Measurements from ENCODE around the gene SEC14L2. TPM values are rescaled to one million over a fixed set of nuclear protein-coding genes. Genes with fewer than 3 reads are reported as not detected.
A peak's percentile ranks its signal among the peaks of the same experiment; 100 is the strongest.
"Not testable (repeated sequence)": the region's sequence is repeated elsewhere in the genome, so short reads cannot be mapped to it uniquely, and the experiment has no call there.

Gene SEC14L2
- total RNA-seq, 1 donor from 2014 or later, result 8.1 TPM

- DNase-seq (ENCODE audit: low read depth in 2 of 2), result no peak
Observed at GRCh38 chr22:30375312-30375849, 21.4 kb upstream of the SEC14L2 start.

GRCh38 chr22:30380011-30380410, 16.8 kb upstream of the SEC14L2 start:
- DNase-seq (ENCODE audit: low read depth in 2 of 2), result no peak

- no peak for DNase-seq (ENCODE audit: low read depth in 2 of 2)
Observed at GRCh38 chr22:30381264-30381663, 15.6 kb upstream of the SEC14L2 start.

- no peak for DNase-seq (ENCODE audit: low read depth in 2 of 2)
Observed at GRCh38 chr22:30382340-30382739, 14.5 kb upstream of the SEC14L2 start.

- DNase-seq (ENCODE audit: low read depth in 2 of 2), result no peak
Observed at GRCh38 chr22:30383061-30383460, 13.8 kb upstream of the SEC14L2 start.

GRCh38 chr22:30385942-30386341, 10.9 kb upstream of the SEC14L2 start:
- DNase-seq (ENCODE audit: low read depth in 2 of 2), result no peak

GRCh38 chr22:30386608-30386959, 10.2 kb upstream of the SEC14L2 start:
- no peak for DNase-seq (ENCODE audit: low read depth in 2 of 2)

GRCh38 chr22:30386960-30387827, 9.6 kb upstream of the SEC14L2 start, which contains the start of gene RNF215:
RNF215 (minus strand) TSS chr22:30387411; CDS start chr22:30387313, 98 bp downstream.
- DNase-seq (ENCODE audit: low read depth in 2 of 2), result peak; percentile 77 to 88

GRCh38 chr22:30390974-30391691, 5.7 kb upstream of the SEC14L2 start:
- DNase-seq (ENCODE audit: low read depth in 2 of 2), result peak; percentile 85 to 93

GRCh38 chr22:30392661-30393321, 4.0 kb upstream of the SEC14L2 start:
- DNase-seq (ENCODE audit: low read depth in 2 of 2), result no peak

- no peak for DNase-seq (ENCODE audit: low read depth in 2 of 2)
Observed at GRCh38 chr22:30393322-30393680, 3.5 kb upstream of the SEC14L2 start.

- DNase-seq (ENCODE audit: low read depth in 2 of 2), result no peak
Observed at GRCh38 chr22:30393885-30394284, 2.9 kb upstream of the SEC14L2 start.

- DNase-seq (ENCODE audit: low read depth in 2 of 2), result no peak
Observed at GRCh38 chr22:30397656-30398635, 1.1 kb downstream of the SEC14L2 start.

GRCh38 chr22:30398685-30399680, 2.2 kb downstream of the SEC14L2 start:
- DNase-seq (ENCODE audit: low read depth in 2 of 2), result no peak

GRCh38 chr22:30399718-30400117, 2.9 kb downstream of the SEC14L2 start:
- no peak for DNase-seq (ENCODE audit: low read depth in 2 of 2)

GRCh38 chr22:30400159-30400558, 3.3 kb downstream of the SEC14L2 start:
- no peak for DNase-seq (ENCODE audit: low read depth in 2 of 2)

GRCh38 chr22:30401024-30401423, 4.2 kb downstream of the SEC14L2 start:
- not testable (repeated sequence) for DNase-seq (ENCODE audit: low read depth in 2 of 2)

GRCh38 chr22:30402028-30402765, 5.4 kb downstream of the SEC14L2 start:
- no peak for DNase-seq (ENCODE audit: low read depth in 2 of 2)

- DNase-seq (ENCODE audit: low read depth in 2 of 2), result not testable (repeated sequence)
Observed at GRCh38 chr22:30402766-30403104, 5.9 kb downstream of the SEC14L2 start.
